ENCODE measurements around the gene UBLCP1.

UBLCP1 gene

GRCh38 chr5:159262859-159263568 lies at the start of gene UBLCP1:
Gene UBLCP1 (plus strand): TSS chr5:159263290. CDS start chr5:159268916, 5,626 bp downstream.
- DNase-seq (ENCODE audit: low read depth): peak; percentile 20
- H3K4me3 ChIP-seq (ENCODE audit: control insufficient read depth, low read depth, low read length): peak within 1 kb of the TSS; percentile 94
- TF ChIP-seq CTCF (IDR thresholded peaks at IDR 0.05; ENCODE audit: control insufficient read depth, insufficient read depth, low read depth, low read length, missing control alignments): no peak

GRCh38 chr5:159214486-159215271 lies 48.4 kb upstream of the UBLCP1 start:
- no peak overlapping the region for H3K4me3 ChIP-seq (ENCODE audit: control insufficient read depth, low read depth, low read length)
- no peak for TF ChIP-seq CTCF (IDR thresholded peaks at IDR 0.05; ENCODE audit: control insufficient read depth, insufficient read depth, low read depth, low read length, missing control alignments)
- no peak for DNase-seq (ENCODE audit: low read depth)

GRCh38 chr5:159215886-159216285 lies 47.2 kb upstream of the UBLCP1 start:
- no peak for DNase-seq (ENCODE audit: low read depth)
- no peak for TF ChIP-seq CTCF (IDR thresholded peaks at IDR 0.05; ENCODE audit: control insufficient read depth, insufficient read depth, low read depth, low read length, missing control alignments)
- no peak overlapping the region for H3K4me3 ChIP-seq (ENCODE audit: control insufficient read depth, low read depth, low read length)

GRCh38 chr5:159216454-159216853 lies 46.6 kb upstream of the UBLCP1 start:
- H3K4me3 ChIP-seq (ENCODE audit: control insufficient read depth, low read depth, low read length): no peak overlapping the region
- no peak for TF ChIP-seq CTCF (IDR thresholded peaks at IDR 0.05; ENCODE audit: control insufficient read depth, insufficient read depth, low read depth, low read length, missing control alignments)
- DNase-seq (ENCODE audit: low read depth): no peak

GRCh38 chr5:159217236-159217635 lies 45.9 kb upstream of the UBLCP1 start:
- no peak overlapping the region for H3K4me3 ChIP-seq (ENCODE audit: control insufficient read depth, low read depth, low read length)
- TF ChIP-seq CTCF (IDR thresholded peaks at IDR 0.05; ENCODE audit: control insufficient read depth, insufficient read depth, low read depth, low read length, missing control alignments): no peak
- no peak for DNase-seq (ENCODE audit: low read depth)

- no peak overlapping the region for H3K4me3 ChIP-seq (ENCODE audit: control insufficient read depth, low read depth, low read length)
- DNase-seq (ENCODE audit: low read depth): peak; percentile 24
- TF ChIP-seq CTCF (IDR thresholded peaks at IDR 0.05; ENCODE audit: control insufficient read depth, insufficient read depth, low read depth, low read length, missing control alignments): no peak
These were observed 44.5 kb upstream of the UBLCP1 start for GRCh38 chr5:159218595-159219023.
